LoVo (cell line): ENCODE data around the gene METRN.
"Not testable (repeated sequence)": the region's sequence is repeated elsewhere in the genome, so short reads cannot be mapped to it uniquely, and the experiment has no call there.

ENCODE experiments used
- DNase-seq: peaks from one replicate; pipeline ENCODE4 v3.0.0-alpha.2; 2016; ENCODE audit warnings: low spot score

Gene METRN

DNA sequence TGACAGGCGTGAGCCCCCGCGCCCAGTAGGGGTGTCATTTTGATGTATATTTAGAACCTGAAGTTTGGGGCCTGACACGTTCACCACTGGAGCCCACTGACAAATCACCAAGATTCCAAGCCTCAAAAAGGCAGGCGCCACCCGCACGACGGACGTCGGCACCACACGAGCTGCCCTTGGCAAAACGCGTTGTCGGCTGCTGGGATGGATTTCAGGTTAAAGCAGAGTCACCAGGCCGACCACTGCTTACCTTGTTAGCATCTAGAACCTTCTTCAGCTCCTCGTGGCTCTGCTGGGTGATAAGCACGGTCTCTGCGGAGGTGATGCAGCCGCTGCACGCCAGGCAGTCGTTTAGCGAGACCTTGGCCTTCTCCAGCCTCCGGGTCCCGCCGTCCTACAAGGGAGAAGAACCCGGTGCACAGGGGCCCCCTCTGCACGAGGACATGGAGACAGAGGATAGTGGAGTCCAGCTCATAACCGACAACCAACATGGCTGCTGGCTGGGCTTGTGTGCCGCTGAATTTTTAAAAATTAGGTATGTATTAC is 22.1 kb downstream of the METRN start:
- no peak for DNase-seq

DNA sequence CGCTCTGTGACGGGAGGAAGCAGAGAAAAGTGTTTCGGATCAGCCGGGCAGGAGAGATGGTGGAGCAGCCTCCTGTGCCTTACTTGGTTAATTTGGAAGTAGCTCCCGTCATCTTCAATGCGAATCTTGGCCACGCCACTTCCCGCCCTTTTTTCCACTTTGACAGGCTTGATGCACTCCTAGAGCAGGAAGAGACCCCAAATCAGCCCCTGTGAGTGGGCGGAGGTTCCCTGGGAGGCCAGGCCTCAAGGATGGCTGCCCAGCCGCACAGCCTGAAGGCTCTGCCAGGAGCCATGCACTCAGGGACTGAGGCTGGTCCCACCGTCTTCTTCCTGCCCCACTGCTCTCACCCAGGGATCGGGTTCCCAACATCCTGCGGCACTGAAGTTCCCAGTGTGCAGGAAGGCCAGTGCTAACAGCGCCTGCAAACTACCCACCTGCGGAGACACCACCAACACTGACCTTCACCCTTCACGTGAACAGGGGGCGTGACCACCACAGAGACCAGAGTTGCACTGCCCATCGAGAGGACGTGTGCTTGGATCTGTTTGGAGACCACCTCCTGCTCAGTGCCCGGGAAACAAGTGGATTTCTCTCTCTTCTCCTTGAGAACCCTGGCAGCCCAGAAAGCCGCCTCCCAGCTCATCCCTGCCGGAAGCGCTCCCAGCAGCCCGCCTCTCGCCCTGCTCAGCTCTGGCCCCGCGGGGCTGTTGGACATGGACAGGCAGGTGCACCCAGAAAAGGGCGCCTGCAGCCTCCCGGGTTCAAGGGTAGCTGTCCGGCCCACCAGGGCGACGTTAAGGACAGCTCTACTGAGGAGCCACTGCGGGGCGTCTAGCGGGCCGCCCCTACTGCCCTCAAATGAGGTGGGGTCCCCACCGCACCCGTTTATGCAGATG is 24.9 kb downstream of the METRN start:
- no peak for DNase-seq

DNA sequence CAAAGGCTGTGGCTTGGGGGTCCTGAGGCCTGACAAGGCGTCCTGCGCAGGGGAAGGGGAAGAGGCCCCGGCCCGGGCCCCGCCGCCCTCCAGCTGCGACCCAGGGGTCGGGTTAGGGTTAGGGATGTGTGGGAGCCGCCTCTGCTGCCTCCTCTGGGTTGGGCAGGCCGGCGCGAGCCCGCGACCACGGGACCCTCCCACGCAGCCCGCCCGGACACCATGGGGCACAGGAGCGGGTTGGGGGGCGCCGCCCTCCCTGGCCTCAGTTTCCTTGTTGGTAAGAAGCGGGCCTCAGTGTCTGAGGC is 25.5 kb downstream of the METRN start:
- DNase-seq: no peak

DNA sequence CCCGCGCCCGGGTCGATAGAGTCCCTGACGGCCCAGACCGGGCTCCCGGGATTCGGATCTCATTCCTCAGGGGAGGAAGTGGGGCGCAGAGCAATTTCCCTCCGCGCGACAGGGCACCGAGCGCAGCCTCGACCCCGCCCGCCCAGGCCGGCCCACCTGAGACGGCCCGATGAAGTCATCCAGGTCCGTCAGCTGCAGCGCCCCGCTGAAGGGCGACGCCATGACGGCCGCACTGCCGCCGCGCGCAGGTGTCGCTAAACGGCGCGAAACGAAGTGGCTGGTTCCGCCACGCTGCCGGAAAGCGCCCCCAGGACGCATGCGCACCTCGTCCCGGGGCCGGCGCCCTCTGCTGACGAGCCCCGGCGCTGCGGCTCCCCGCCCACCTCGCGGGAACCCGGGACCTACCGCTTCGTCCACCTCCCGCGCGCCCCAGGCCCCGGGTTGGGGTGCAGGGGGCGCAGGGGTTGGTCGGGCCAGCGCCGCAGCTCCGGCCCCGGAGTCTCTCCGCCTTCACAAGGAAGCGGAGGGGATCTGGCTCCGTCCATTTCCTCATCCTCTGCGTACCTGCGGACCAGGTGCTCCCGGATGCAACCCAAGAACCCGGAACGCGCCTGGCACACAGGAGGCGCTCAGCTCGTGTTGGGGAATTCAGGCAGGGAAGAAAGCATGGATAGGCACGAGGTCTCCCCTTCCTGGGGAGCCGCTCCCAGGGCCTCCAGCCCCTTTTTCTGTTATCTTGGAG is 26.0 kb downstream of the METRN start, which contains the start of gene CIAO3:
CIAO3 (minus strand) TSS at position 234 of the 742 bp plus-strand sequence; CDS start at position 222, 12 bp downstream.
- peak; percentile 92 for DNase-seq

DNA sequence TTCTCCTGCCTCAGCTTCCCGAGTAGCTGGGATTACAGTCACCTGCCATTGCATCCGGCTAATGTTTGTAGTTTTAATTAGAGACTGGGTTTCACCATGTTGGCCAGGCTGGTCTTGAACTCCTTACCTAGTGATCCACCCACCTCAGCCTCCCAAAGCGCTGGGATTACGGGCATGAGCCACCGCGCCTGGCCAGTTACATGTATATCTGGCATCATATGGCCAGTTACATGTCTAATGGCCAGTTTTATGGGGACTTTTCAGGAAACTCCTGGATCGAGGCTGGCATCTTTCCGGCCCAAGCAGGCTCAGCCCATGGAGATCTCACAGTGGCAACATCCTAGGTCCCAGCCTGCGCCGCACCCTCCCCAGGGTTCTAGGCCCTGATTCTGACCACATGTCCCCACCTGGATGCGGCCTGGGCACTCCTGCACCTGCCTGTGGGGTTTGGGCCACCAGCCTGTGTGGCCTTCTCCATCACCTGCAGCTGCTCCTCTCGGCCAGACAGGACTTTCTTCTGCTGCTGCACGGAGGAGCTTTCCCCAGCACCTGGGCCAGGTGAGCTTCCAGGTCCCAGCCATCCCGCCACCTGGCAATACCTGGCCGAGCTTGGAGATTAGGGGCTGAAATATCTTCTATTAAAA is 27.2 kb downstream of the METRN start:
- no peak for DNase-seq

DNA sequence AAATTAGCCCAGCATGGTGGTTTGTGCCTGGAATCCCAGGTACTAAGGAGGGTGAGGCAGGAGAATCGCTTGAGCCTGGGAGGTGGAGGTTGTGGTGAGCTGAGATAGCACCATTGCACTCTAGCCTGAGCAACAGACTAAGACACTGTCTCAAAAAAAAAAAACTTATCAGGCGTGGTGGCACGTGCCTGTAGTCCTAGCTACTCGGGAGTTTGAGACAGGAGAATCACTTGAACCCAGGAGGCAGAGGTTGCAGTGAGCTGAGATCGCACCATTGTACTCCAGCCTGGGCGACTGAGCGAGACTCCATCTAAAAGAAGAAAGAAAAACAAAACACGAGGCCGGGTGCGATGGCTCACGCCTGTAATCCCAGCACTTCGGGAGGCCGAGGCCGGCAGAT is 28.0 kb downstream of the METRN start:
- DNase-seq: not testable (repeated sequence)

DNA sequence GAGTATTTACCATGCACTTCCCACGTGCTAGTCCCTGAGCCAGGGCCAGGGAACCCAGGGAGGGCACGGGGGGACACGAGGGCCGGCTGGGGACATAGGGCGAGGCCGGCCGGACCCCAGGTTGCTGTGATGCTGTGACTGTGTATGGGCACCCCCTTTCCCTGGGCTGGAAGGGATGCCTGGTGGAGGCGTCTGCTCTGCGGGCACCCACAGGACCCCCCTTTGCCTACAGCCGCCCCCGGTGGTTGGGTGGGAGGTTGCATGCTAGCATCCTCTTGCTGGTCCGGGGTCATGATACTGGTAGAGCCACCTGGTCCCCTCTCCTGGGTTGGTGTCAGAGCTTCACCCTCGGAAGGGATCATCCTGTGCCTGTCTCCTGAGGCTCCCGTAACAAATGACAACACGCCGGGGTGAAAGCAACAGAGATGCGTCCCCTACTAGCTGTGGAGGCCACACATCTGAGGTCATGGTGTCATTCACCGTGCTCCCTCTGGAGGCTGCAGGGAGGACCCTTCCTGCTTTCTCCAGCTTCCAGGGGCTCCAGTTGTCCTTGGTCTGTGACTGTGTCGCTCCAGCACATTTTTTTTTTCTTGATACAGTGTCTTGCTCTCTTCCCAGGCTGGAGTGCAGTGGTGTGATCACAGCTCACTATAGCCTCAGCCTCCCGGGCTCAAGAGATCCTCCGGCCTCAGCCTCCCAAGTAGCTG is 29.0 kb downstream of the METRN start:
- DNase-seq: no peak

DNA sequence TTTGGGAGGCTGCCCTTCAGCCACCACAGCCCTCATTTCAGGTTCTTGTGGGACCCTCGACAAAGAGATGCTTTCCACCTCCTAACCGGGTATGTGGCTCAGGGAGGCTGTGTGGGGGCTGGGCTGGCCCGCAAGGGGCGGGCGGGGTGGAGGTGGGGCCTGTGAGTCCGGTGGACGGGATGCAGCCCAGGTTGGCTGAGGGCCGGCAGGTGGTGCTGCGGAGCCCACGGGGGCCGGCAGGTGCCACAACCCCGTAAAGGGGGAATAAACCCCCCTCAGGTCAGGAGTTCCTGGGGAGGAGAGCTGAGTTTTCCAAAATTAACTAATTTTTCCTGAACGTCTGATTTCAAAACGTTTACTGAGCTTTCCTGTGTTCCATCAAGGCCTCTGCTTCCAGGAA is 30.8 kb downstream of the METRN start:
- no peak for DNase-seq

DNA sequence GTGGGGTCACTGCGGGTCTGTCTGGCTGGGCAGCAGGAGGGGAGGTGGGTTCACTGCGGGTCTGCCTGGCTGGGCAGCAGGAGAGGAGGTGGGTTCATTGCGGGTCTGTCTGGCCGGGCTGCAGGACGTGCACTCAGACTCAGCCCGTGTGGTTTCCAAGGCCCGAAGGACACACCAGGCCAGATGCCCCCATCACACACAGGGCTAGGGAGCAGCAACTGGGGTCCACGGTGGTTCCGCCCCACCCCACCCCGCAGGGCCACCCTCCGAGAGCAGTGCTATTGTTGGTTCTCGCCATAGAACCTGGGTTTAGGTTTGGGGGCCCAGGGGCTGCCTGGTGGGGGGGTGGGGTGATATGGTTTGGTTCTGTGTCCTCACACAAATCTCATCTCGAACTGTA is 31.7 kb downstream of the METRN start:
- DNase-seq: no peak

DNA sequence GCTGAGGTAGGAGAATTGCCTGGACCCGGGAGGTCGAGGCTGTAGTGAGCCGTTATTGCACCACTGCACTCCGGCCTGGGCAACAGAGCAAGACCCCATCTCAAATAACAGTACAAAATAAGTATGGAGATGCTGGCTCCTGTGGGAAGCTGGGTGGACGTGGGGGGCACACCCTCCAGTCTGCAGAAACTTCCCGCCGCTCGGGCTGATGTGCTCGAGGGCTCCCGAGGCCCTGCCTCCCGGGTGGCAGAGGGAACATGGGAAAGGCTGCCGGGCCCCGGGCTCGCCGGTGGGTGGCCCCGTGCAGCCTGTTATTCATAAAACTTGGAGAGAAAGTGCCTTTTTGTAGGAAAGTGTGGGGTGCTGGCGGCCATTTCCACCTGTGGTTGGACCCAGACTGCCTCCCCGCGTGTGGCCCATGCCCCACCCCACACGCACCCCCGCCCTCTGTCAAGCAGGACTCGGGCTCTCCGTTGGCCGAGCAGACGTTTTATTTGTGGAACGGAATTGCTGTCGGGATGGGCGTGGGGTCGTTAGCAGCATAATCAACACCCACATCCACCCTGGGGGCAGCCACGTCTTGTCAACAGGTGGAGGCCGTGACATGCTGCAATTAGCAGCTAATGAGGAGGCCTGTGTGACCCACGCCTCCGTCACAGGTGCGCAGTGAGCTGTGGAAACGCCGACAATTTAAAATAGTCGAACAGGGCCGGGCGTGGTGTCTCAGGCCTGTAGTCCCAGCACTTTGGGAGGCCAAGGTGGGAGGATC is 33.2 kb downstream of the METRN start:
- no peak for DNase-seq

DNA sequence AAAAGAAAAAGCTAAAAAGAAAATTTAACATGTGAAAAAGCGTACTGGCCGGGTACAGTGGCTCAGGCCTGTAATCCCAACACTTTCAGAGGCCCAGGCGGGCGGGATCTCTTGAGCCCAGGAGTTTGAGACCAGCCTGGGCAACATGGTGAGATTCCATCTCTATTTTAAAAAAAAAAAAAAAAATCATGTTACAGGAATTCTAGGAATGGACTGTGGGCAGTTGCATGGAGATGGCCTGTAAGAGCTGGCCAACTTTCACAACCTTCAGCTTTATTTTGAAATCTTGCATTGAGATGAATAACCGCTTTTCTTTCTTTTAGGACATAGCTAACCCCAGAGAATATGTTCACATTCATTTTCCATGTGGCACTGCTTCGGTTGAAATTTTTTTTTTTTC is 34.1 kb downstream of the METRN start:
- DNase-seq: no peak

DNA sequence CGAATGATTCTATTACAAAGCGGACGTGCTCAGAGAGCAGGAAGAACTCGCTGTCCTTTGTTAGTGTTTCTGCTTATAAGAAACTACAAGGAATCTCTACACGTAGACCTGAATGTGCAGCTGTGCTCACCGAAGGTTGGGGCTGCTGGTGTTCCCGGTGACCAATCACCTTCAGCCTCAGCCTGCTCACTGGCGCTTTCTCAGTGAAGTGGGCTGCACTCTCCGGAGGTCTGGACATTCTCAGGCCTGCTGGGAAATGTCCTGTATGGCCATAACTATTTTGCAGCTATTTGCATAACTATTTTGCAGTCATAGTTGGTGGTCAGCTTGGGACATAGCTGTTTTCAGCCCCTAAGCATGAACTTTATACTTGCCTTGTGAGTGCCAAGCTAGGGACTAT is 35.6 kb downstream of the METRN start:
- DNase-seq: no peak

DNA sequence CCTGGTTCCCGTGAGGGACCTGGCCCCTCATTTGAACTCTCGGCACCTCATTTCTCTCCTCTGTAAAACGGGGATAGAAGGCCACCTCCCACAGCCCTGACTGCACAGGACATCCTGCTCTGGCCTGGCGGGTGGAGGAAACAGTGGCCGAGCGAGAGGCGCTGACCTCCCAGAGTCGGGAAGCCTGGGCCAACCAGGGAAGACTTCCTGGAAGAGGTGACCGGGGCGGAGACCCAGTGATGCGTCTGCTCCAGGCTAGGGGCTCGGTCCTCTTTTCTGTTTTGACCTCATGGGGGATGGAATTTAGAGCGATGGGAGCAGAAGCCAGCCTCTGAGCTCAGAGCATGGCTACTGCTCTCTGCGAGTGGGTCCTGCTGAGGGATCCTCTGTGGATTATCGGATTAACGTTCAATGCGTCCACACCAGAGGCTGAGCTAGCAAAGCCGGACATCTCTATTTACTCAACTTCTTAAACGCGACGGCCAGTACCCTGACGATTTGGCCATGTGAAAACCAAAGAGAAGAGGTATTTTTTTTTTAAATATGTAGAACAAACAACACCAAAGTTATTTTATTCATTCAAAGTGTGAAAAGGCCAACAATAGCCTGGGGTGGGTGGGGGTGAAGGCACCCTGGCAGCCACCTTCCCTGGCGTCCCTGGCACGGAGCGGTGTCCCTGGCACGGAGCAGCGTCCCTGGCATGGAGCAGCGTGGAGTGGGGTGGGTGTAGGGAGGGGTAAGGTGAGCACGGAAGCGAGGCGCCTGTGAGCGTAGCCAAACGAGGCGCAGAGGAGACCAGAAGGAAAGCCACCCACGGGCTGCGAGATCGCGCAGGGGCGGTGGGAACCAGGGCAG is 36.5 kb downstream of the METRN start:
- no peak for DNase-seq

DNA sequence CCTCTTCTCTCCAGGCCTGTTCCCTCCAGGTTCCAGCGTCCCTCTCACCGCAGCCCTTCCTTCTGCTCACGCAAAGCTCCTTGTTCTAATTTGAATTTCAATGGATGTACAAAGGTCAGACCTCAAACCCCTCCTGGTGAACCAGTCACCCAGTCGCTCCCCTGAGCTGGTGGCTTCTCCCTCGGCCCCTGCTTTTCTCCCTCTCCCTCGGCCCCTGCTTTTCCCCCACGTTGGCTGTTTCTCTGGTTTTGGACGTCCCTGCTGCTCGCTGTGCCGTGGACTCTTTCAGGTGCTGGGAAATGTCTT is 37.0 kb downstream of the METRN start:
- no peak for DNase-seq

DNA sequence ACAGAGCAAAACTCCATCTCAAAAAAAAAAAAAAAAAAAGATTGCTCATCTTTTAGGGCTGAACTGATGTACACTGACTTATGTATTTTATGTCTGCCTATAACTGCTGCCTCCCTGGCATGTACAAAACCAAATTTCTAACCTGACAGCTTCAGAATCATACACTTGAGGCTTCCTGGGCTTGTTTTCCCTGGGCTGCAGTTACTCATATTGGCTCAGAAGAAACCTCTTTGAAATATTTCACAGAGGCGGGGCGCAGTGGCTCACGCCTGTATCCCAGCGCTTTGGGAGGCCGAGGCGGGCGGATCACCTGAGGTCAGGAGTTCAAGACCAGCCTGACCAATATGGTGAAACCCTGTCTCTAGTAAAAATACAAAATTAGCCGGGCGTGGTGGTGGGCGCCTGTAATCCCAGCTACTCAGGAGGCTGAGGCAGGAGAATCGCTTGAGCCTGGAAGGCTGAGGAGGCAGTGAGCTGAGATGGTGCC is 39.2 kb downstream of the METRN start:
- not testable (repeated sequence) for DNase-seq

DNA sequence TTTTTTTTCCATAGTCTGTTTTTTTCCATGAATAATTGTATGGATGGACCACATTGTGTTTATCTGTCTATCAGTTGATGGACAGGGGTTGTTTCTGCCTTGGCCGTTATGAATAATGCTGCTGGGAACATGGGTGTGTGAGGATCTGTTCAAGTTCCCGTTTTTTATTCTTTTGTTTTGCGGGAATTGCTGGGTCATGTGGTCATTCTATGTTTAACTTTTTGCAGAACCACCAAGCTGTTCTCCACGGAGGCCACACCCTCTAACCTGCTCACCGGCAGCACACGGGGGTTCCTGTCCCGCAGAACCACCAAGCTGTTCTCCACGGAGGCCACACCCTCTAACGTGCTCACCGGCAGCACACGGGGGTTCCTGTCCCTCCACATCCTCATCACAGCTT is 39.7 kb downstream of the METRN start:
- no peak for DNase-seq

DNA sequence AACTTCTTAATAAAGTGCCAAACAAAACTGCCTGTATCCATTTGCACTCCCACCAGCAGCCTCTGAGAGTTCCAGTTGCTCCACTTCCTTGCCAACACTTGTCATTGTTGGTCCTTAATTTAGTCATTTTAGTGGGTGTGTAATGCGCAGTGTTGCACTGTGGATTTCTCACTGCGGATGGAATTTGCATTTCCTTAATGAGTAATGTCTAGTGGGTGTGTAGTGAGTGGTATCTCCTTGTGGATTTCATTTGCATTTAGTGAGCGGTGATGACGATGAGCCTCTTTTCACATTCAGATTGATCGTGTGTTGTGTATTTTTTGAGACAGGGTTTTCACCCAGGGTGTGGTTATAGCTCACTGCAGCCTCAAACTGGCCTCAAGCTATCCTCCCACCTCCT is 41.5 kb downstream of the METRN start:
- no peak for DNase-seq

DNA sequence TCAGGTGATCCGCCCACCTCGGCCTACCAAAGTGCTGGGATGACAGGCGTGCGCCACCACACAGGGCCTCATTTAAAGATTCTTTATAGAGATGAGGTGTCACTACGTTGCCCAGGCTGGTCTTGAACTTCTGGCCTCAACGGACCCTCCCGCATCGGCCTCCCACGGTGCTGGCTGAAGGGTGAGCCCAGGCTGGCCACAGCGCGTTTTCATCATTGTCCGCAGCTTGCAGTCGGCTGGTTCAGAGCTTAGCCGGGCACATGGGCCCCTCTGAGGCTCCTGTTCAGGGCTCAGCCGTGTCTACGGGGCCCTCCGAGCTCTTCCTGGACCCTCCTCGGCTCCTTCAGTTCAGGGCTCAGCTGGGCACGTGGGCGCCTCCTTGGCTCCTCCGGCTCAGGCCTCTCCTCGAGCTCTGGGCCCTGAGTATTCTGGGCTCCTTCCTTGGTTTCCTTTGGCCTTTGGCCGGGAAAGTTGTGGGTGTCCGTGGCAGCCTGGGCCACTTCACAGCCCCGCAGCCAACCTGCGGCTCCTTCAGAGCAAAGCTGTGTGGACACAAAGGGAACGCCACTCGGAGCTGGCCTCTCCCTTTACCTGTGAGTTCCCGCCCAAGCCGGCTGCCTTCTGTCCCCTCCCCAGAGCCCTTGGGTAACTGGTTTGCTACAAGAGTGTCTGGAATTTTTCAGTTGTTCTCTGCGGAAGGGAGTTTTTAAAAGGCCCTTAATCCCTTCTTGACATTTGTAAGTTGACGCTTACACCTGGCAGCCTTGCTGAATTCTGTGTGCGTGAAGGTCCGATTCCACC is 44.4 kb downstream of the METRN start:
- DNase-seq: no peak

DNA sequence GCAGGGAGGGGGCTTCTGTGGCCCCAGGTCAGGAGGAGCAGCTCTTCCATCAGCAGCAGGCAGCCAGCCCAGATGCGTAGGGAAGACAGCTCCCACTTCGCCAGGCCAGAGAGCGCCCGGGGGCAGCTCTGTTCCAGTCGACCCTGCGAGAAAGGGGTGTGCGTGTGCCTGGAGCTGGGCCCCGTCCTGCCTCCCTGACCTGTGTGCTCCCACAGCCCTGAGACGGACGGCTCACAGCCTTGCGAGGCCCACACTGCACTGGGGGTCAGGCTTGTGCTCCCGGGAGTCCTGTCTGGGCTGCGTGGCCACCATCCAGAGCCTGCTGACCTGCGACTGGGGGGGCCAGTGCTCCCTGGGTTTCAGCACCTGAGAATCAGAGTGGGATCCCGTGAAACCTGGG is 45.1 kb downstream of the METRN start:
- no peak for DNase-seq
